T-helper 1 cell treated with Interleukin-12 subunit alpha and Interleukin-12 subunit beta and Interleukin-4 antibody, amounts not matched to agents 30 μg/mL and 1 μg/mL, for 36 hours (primary cell): ENCODE results near the gene FARSA.
"Not testable (repeated sequence)": the region's sequence is repeated elsewhere in the genome, so short reads cannot be mapped to it uniquely, and the experiment has no call there.

Experiments used
- H3K27ac Mint-ChIP-seq: one replicate; pipeline ENCODE4 v1.8.0; 2021; ENCODE audit warnings: mild to moderate bottlenecking, mixed read lengths
- H3K27me3 Mint-ChIP-seq: one replicate; pipeline ENCODE4 v1.8.0; 2021; ENCODE audit warnings: low read depth, mixed read lengths
- H3K36me3 Mint-ChIP-seq: one replicate; pipeline ENCODE4 v1.8.0; 2021; ENCODE audit warnings: low read depth, mixed read lengths
- H3K4me1 Mint-ChIP-seq: one replicate; pipeline ENCODE4 v1.8.0; 2021; ENCODE audit warnings: low read depth, mixed read lengths
- H3K4me3 Mint-ChIP-seq: one replicate; pipeline ENCODE4 v1.8.0; 2021; ENCODE audit warnings: mild to moderate bottlenecking, moderate library complexity, mixed read lengths
- H3K9me3 Mint-ChIP-seq: one replicate; pipeline ENCODE4 v1.8.0; 2021; ENCODE audit warnings: mixed read lengths

Gene FARSA

DNA sequence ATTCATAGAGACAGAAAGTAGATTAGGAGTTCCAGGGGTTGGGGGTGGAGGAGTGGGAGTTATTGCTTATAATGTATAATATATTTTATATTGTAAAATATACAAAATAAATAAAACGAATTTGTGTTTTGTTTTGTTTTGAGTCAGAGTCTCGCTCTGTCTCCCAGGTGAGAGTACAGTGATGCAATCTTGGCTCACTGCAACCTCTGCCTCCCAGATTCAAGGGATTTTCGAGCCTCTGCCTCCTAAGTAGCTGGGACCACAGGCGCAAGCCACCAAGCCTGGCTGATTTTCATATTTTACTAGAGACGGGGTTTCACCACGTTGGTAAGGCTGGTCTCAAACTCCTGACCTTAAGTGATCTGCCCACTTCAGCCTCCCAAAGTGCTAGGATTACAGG is 26.0 kb upstream of the FARSA start:
- H3K4me3 Mint-ChIP-seq, result no peak overlapping the region
- H3K36me3 Mint-ChIP-seq, result peaks cover 5% of the 10 kb centered on the region
- no peaks in the 10 kb centered on the region for H3K9me3 Mint-ChIP-seq
- peaks cover 18% of the 10 kb centered on the region for H3K4me1 Mint-ChIP-seq
- no peak overlapping the region for H3K27ac Mint-ChIP-seq
- H3K27me3 Mint-ChIP-seq, result peaks cover 4% of the 10 kb centered on the region

DNA sequence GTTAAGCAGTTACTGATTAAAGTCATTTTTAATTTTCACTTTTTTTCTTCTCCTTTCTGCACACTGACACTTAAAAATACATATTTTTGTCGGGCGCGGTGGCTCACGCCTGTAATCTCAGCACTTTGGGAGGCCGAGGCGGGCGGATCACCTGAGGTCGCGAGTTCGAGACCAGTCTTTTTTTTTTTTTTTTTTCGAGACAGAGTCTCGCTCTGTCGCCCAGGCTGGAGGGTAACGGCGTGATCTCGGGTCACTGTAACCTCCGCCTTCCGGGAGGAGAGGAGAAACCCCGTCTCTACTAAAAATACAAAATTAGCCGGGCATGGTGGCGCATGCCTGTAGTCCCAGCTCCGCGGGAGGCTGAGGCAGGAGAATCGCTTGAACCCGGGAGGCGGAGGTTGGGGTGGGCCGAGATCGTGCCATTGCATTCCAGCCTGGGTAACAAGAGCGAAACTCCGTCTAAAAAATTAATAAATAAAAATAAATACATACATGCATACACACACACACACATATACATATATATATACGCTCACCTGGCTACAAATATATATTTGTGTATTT is 24.0 kb upstream of the FARSA start:
- not testable (repeated sequence) for H3K27me3 Mint-ChIP-seq, H3K9me3 Mint-ChIP-seq
- Mint-ChIP-seq H3K27ac (peak overlapping the region; percentile 91), H3K36me3 (peaks cover 19% of the 10 kb centered on the region), H3K4me3 (peak overlapping the region; percentile 89), H3K4me1 (peaks cover 22% of the 10 kb centered on the region)

DNA sequence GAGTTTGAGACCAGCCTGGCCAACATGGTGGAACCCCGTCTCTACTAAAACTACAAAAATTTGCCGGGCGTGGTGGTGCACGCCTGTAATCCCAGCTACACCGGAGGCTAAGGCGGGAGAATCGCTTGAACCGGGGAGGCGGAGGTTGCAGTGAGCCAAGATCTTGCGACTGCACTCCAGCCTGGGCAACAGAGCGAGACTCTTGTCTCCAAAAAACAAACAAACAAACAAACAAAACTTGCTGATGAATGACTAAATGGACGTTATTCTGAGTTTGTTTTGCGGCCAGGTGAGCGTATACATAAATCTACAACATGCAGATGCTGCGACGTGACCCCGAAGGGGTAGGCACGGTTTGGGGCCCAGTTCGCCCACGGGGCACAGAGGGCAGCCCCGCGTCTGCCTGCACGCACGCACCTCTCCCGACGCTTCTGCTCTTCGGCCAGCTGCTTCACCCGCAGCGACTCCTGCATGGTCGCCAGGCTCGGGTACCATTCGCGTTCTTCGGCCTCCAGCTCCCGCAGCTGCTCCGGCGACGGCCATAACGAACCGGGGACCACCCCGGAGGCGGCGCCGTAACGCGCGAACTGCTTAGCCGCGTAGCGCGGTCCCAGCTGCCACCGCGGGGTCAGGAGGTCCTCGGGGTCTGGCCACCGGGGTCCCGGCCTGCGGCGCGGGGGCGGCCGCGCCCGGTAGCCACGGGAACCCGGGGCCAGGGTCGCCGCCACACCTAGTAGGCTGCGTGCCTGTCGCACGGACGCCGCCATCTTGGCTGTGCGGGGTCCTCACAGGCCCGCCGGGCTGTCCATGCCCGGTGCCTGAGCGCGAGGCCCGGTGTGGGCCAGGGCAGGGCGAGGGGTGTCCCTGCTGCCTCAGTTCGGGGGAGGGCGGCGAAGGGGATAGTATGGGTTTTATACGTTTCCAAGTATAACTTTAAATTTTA is 23.2 kb upstream of the FARSA start, which contains the start of gene GADD45GIP1:
Gene GADD45GIP1 (minus strand): TSS at position 778 of the 943 bp plus-strand sequence. CDS start 11 bp downstream, at position 767.
- H3K4me3 Mint-ChIP-seq, result peak within 1 kb of the TSS; percentile 89
- H3K27me3 Mint-ChIP-seq, result no peaks in the 10 kb centered on the region
- H3K4me1 Mint-ChIP-seq, result peaks cover 22% of the 10 kb centered on the region
- H3K9me3 Mint-ChIP-seq, result no peaks in the 10 kb centered on the region
- peak within 1 kb of the TSS; percentile 91 for H3K27ac Mint-ChIP-seq
- peaks cover 21% of the 10 kb centered on the region for H3K36me3 Mint-ChIP-seq

DNA sequence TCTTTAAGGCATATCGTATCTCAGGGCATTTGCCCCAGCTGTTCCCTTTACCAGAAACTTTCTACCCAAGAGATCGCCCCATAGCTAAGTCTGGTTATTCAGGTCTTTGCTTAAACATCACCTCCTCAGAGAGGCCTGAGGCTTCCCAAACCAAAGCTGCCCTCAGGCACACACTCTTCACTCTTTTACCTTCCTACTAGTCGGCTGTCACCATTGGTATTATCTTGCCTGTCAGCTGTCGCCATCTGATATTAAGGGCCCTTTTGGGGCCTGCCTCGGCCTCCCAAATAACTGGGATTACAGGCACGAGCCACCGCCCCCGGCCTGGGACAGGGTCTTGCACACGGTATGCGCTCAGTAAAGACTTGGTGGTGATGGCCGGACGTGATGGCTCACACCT is 22.5 kb upstream of the FARSA start:
- no peaks in the 10 kb centered on the region for H3K27me3 Mint-ChIP-seq
- peak overlapping the region; percentile 77 for H3K4me3 Mint-ChIP-seq
- peaks cover 23% of the 10 kb centered on the region for H3K4me1 Mint-ChIP-seq
- H3K9me3 Mint-ChIP-seq, result no peaks in the 10 kb centered on the region
- peak overlapping the region; percentile 66 for H3K27ac Mint-ChIP-seq
- peaks cover 27% of the 10 kb centered on the region for H3K36me3 Mint-ChIP-seq

DNA sequence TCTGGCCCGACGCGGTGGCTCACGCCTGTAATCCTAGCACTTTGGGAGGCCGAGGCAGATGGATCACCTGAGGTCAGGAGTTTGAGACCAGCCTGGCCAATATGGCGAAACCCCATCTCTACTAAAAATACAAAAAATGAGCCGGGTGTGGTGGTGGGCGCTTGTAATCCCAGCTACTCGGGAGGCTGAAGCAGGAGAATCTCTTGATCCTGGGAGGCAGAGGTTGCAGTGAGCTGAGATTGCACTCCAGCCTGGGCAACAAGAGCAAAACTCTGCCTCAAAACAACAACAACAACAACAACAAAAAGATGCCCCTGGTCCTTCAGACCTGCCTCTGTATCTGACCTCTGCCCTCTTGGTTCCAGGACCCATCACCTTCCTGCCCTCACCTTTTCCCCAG is 22.1 kb upstream of the FARSA start:
- Mint-ChIP-seq H3K4me3 (peak overlapping the region; percentile 77), H3K36me3 (peaks cover 29% of the 10 kb centered on the region), H3K4me1 (peaks cover 23% of the 10 kb centered on the region), H3K27ac (peak overlapping the region; percentile 66)
- H3K27me3 Mint-ChIP-seq, H3K9me3 Mint-ChIP-seq: not testable (repeated sequence)

- peak overlapping the region; percentile 7 for H3K4me3 Mint-ChIP-seq
- H3K4me1 Mint-ChIP-seq, result peaks cover 23% of the 10 kb centered on the region
- peak overlapping the region; percentile 46 for H3K27ac Mint-ChIP-seq
- H3K36me3 Mint-ChIP-seq, result peaks cover 35% of the 10 kb centered on the region
- H3K9me3 Mint-ChIP-seq, result no peaks in the 10 kb centered on the region
- H3K27me3 Mint-ChIP-seq, result no peaks in the 10 kb centered on the region
Measured at GRCh38 chr19:12954612-12954962, 21.1 kb upstream of the FARSA start.

GRCh38 chr19:12953799-12954611 is 20.5 kb upstream of the FARSA start:
- H3K4me1 Mint-ChIP-seq, result peaks cover 23% of the 10 kb centered on the region
- H3K36me3 Mint-ChIP-seq, result peaks cover 38% of the 10 kb centered on the region

DNA sequence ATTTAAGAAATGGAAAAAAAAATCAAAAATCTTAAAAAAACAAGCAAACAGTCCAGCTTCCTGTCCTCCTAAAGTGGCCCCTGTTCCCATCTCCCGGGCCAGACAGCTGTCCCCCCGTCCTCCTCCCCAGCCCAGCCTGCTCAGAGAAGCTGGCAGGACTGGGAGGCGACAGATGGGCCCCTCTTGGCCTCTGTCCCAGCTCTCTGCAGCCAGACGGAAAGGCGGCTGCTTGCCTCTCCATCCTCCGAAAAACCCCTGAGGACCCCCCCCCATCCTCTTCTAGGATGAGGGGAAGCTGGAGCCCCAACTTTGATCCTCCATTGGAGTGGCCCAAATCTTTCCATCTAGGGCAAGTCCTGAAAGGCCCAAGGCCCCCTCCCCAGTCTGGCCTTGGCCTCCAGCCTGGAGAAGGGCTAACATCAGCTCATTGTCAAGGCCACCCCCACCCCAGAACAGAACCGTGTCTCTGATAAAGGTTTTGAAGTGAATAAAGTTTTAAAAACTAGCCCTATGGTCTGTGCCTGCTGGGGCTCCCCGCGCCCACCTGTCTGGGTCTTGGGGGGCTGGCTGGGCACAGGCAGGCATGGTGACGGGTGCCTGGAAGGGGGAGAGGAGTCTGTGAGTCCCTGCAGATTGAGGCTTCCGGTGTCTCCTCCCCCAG is 19.8 kb upstream of the FARSA start:
- H3K4me3 Mint-ChIP-seq, result no peak overlapping the region
- H3K4me1 Mint-ChIP-seq, result peaks cover 23% of the 10 kb centered on the region
- H3K36me3 Mint-ChIP-seq, result peaks cover 41% of the 10 kb centered on the region

More at GRCh38 chr19:12953799-12954611, 20.5 kb upstream of the FARSA start:
- no peak overlapping the region for H3K4me3 Mint-ChIP-seq
- no peaks in the 10 kb centered on the region for H3K27me3 Mint-ChIP-seq
- H3K27ac Mint-ChIP-seq, result peak overlapping the region; percentile 46
- H3K9me3 Mint-ChIP-seq, result no peaks in the 10 kb centered on the region

GRCh38 chr19:12952488-12953137 is 19.1 kb upstream of the FARSA start:
- H3K36me3 Mint-ChIP-seq, result peaks cover 46% of the 10 kb centered on the region
- no peak overlapping the region for H3K4me3 Mint-ChIP-seq
- H3K27me3 Mint-ChIP-seq, result no peaks in the 10 kb centered on the region
- no peaks in the 10 kb centered on the region for H3K9me3 Mint-ChIP-seq
- H3K27ac Mint-ChIP-seq, result no peak overlapping the region
- H3K4me1 Mint-ChIP-seq, result peaks cover 26% of the 10 kb centered on the region

More for the DNA sequence above, 19.8 kb upstream of the FARSA start:
- no peak overlapping the region for H3K27ac Mint-ChIP-seq
- H3K27me3 Mint-ChIP-seq, result no peaks in the 10 kb centered on the region
- H3K9me3 Mint-ChIP-seq, result no peaks in the 10 kb centered on the region

GRCh38 chr19:12952050-12952449 is 18.5 kb upstream of the FARSA start:
- not testable (repeated sequence) for H3K27me3 Mint-ChIP-seq, H3K9me3 Mint-ChIP-seq, H3K4me3 Mint-ChIP-seq
- Mint-ChIP-seq H3K27ac (peak overlapping the region; percentile 45), H3K4me1 (peaks cover 27% of the 10 kb centered on the region), H3K36me3 (peaks cover 48% of the 10 kb centered on the region)

DNA sequence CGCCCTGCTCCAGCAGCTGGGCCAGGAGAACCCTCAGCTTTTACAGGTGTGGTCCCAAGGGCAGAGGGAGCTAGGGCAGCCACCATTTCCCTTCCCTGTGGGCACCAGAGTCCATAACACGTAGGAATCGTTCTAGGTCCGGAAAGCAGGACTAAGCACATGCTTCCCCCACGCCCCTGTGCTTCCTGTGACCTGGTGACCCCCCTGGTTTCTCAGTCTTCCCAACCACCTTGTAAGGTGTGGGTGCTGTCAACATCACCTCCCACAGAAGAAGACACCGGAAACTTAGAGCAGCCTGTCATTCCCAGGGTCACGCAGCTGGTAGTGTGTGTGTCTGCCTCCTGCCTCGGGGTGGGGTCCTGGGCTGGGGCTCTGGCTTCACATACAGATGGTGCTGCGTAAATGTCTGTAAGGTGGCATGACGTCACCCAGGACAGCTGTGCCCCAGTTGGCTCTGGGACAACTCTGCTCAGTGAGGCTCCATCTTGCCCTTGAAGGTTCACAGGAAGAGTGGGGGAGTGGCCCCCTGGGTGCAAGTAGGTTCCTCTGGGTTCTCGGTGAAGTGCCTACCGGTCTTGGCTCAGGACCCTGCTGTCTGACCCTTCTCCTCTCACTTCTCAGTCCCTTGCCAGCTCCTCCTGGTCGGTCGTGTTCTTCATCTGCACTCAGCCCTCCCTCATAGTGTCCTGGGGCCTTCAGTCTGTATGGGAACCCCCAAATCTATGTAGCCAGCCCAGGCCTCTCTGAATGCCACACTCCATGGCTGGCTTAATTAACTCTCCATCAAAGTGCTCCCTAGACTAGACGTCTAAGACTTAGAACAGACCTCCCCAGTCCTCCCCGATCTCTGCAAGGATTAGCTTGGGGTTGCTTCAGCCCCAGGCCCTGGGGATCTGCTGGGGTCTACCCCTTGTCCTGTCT is 16.1 kb upstream of the FARSA start:
- H3K4me3 Mint-ChIP-seq, result no peak overlapping the region
- H3K27me3 Mint-ChIP-seq, result no peaks in the 10 kb centered on the region
- H3K4me1 Mint-ChIP-seq, result peaks cover 26% of the 10 kb centered on the region
- H3K9me3 Mint-ChIP-seq, result no peaks in the 10 kb centered on the region
- H3K27ac Mint-ChIP-seq, result peak overlapping the region; percentile 41
- peaks cover 59% of the 10 kb centered on the region for H3K36me3 Mint-ChIP-seq

DNA sequence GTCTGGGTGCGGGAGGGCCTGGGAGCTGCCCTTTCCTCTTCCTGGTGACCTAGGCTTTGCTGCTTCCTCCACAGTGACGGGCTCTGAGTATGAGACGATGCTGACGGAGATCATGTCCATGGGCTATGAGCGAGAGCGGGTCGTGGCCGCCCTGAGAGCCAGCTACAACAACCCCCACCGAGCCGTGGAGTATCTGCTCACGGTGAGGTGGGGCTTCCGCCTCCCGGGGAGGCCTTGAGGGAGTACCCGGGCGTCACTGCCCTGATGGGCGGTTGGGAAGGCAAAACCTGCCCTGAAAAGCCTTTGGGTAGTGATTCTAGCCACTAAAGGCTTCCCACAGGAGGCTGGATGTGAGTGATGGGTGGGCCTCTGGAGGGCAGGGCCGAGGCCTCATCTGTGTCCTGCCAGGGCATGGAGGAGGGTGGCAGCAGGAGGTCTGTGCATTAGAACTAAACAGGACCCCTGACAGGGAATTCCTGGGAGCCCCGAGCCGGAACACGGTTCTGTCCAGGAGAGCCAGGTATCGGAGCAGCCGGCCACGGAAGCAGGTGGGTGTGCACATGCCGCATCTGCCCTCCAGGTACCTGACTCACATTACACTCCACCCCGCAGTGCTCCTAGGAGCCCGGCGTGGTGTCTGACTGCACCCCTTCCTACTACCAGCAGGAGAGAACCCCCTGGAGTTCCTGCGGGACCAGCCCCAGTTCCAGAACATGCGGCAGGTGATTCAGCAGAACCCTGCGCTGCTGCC is 15.3 kb upstream of the FARSA start:
- Mint-ChIP-seq H3K4me3 (no peak overlapping the region), H3K4me1 (peaks cover 25% of the 10 kb centered on the region)

More for the DNA sequence above, 15.3 kb upstream of the FARSA start:
- Mint-ChIP-seq H3K9me3 (no peaks in the 10 kb centered on the region), H3K27me3 (no peaks in the 10 kb centered on the region), H3K36me3 (peaks cover 62% of the 10 kb centered on the region), H3K27ac (no peak overlapping the region)
